GM19351 (cell line): ENCODE data around the gene ARMC9.
"Not testable (repeated sequence)": the region's sequence is repeated elsewhere in the genome, so short reads cannot be mapped to it uniquely, and the experiment has no call there.

Experiments
- ATAC-seq: cut with Tn5 transposase; IDR thresholded peaks from one replicate; pipeline ENCODE4 v1.9.1; 2021; ENCODE audit warnings: mild to moderate bottlenecking, moderate library complexity; ENCODE audit not compliant: unreplicated experiment

Gene ARMC9

DNA sequence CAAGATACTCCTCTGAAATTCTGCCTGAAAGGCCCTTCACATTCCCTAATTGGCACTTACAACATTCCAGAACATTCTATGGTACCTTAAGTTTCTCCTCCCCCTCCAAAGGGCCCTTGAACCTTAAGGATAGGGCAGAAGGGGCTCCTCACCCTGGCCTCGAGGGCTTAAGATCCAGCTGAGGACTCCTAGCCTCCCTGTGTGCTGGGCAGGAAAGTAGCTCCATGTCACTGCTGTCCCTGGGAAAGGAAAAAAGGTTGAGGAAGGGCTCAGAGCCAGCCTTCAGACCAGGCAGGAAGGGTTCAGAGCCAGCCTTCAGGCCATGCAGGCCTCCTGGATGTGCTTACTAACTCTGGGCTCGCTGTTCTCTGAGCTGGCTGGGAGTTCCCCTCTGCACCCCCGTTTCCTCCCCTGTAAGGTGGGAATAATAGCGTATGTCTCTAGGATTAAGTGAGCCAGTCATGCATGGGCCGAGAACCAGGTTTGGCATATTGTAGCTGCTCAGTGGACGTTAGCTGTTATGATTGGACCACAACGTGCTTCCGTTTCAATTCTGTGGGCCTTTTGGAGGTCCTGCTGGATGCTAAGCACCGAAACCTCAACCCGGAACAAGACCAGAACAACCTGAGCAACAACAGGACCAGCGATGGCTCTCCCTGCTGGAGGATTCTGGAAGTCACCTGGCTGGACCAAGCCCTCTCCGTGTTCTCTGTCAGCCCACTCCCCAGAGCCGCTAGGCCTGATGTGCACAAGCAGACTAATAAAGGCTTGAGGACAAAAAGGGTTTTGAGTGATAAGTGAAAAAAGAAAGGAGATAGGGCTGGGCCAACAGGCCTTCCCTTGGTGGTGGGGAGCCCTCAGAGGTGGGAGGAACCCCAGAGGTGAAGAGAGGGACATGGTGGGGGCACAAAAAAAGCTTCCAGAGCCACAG lies 196.0 kb downstream of the ARMC9 start:
- peak; percentile 52 for ATAC-seq

GRCh38 chr2:231395188-231396057 lies 197.0 kb downstream of the ARMC9 start, which contains the start of gene B3GNT7:
Gene B3GNT7, plus strand, starts transcription at chr2:231395710. Its CDS starts 94 bp downstream, at chr2:231395804.
- ATAC-seq: no peak

- ATAC-seq: no peak
Observed at GRCh38 chr2:231396058-231396821, 197.8 kb downstream of the ARMC9 start.

GRCh38 chr2:231397011-231397927 lies 198.8 kb downstream of the ARMC9 start:
- no peak for ATAC-seq

DNA sequence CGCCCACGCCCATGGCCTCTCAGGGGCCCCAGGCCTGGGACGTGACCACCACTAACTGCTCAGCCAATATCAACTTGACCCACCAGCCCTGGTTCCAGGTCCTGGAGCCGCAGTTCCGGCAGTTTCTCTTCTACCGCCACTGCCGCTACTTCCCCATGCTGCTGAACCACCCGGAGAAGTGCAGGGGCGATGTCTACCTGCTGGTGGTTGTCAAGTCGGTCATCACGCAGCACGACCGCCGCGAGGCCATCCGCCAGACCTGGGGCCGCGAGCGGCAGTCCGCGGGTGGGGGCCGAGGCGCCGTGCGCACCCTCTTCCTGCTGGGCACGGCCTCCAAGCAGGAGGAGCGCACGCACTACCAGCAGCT lies 199.5 kb downstream of the ARMC9 start:
- ATAC-seq: no peak

DNA sequence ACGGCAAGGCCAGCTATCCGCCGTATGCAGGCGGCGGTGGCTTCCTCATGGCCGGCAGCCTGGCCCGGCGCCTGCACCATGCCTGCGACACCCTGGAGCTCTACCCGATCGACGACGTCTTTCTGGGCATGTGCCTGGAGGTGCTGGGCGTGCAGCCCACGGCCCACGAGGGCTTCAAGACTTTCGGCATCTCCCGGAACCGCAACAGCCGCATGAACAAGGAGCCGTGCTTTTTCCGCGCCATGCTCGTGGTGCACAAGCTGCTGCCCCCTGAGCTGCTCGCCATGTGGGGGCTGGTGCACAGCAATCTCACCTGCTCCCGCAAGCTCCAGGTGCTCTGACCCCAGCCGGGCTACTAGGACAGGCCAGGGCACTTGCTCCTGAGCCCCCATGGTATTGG lies 200.2 kb downstream of the ARMC9 start:
- no peak for ATAC-seq

GRCh38 chr2:231399046-231399852 lies 200.8 kb downstream of the ARMC9 start:
- no peak for ATAC-seq

DNA sequence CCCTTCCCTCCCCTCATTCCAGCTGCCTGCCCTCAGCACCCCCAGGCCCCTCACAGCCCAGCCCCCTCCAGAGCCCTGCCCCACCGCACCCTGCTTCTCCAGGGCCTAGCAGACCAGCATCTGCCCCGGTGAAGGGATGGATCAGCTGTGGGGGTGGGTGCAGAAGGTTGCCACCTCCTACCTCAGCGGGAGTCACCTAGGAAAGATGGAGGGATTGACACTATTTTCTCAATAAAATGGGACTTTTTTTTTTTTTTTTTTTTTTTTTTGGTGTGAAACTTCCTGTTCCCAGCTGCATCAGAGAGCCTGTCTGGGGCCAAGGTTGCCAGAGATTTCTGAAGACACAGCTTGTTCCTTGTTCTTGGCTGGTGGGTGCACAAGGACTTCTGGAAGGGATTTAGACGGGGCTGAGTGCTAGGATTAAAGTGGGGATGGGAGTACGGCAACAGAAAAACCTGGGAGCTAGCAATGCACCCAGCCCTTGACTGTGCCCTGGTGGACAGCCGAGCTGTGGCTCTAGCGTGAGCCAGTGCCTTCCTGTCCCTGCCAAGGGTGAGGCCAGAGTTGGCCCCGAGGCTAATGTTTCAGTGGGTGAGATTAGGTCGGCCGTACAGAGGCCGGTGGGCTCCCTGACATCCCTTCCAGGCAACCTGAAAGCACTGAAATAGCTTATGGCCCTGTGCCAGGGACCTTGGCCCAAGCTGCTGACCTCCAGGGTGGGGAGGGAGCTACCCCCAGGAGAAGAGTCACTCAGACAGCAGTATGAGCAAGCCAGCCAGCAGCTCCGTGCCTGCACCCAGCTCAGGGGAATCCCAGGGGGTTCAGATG lies 201.6 kb downstream of the ARMC9 start:
- ATAC-seq: no peak

DNA sequence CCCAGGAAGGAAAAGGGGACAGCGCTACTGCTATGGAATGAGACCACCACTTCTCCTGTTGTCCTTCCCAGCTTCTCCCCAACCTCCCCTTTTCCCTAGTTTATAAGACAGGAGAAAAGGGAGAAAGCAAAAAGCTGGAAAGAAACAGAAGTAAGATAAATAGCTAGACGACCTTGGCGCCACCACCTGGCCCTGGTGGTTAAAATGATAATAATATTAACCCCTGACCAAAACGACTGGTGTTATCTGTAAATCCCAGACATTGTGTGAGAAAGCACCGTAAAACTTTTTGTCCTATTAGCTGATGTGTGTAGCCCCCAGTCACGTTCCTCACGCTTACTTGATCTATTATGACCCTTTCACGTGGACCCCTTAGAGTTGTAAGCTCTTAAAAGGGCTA lies 202.2 kb downstream of the ARMC9 start:
- ATAC-seq: not testable (repeated sequence)

- ATAC-seq: not testable (repeated sequence)
Observed at GRCh38 chr2:231401101-231401500, 202.7 kb downstream of the ARMC9 start.

- not testable (repeated sequence) for ATAC-seq
Observed at GRCh38 chr2:231403421-231404182, 205.2 kb downstream of the ARMC9 start.

DNA sequence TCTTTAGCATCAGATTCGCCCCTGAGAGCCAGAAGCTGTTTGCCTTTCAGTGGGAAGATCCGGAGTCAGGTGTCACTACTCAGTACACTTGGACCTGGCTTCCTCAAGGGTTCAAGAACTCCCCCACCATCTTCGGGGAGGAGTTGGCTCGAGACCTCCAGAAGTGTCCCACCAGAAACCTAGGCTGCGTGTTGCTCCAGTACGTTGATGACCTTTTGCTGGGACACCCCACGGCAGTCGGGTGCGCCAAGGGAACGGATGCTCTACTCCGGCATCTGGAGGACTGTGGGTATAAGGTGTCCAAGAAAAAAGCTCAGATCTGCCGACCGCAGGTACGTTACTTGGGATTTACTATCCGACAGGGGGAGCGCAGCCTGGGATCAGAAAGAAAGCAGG lies 205.8 kb downstream of the ARMC9 start:
- not testable (repeated sequence) for ATAC-seq

GRCh38 chr2:231405601-231406367 lies 207.4 kb downstream of the ARMC9 start:
- not testable (repeated sequence) for ATAC-seq

DNA sequence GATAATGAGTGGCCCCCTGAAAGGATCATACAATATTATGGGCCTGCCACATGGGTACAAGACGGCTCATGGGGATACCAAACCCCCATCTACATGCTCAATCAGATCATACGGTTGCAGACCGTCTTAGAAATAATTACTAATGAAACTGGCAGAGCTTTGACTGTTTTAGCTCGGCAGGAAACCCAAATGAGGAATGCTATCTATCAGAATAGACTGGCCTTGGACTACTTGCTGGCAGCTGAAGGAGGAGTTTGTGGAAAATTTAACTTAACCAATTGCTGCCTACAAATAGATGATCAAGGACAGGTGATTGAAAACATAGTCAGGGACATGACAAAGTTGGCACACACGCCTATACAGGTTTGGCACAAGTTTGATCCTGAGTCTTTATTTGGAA lies 209.3 kb downstream of the ARMC9 start:
- not testable (repeated sequence) for ATAC-seq

GRCh38 chr2:231408304-231408703 lies 209.9 kb downstream of the ARMC9 start:
- not testable (repeated sequence) for ATAC-seq

DNA sequence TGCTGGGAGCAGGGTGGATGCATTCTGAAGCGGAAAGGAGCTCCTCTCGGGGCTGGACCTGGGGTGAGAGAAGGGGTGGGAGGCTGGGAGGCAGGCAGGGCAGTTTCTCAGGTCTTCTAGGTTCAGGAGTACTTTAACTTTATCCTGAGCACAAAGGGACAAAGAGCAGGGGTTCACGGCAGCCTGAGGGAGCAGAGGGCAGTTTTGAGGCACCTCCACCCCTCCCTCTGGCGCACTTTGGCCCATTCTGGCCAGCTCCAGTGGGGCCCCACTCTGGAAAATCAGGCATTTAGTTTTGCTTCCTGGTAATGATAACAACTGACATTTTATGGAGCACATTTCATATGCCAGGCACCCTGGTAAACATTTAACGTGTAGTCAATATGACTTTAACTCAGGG lies 211.3 kb downstream of the ARMC9 start:
- ATAC-seq: no peak
